ENCODE data around the gene MDK.
A peak's percentile ranks its signal among the peaks of the same experiment; 100 is the strongest.

The MDK gene

DNA sequence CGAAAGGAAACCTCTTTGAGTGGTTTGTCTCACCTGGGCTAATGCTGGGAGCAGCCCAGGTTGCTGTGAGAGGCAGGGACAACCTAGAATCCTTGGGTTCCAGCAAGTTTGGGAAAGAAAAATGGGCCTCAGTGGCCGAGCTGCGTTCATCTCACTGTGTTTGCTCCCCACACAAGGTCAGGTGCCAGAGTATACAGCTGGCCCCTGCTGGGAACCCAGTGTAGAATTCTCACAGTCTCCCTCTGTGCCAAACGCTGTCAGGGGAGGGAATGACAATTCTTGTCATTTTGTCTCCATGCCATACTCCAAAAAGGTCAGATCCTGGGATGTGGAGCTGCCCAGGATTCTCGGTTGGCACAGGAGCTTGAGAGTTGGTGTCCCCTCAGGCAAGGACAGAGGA is 29.9 kb upstream of the MDK start:
- no peak overlapping the region for H3K27ac ChIP-seq
- H3K9me3 ChIP-seq (ENCODE audit: low read depth, low read length), result no peaks in the 10 kb centered on the region
- no peak for DNase-seq (ENCODE audit: low read depth, low spot score)
- TF ChIP-seq POLR2AphosphoS5 (IDR thresholded peaks at IDR 0.05; ENCODE audit: borderline replicate concordance, low read depth, low read length) (no peak), FOXP2 (optimal IDR thresholded peaks at IDR 0.05; ENCODE audit: control extremely low read depth, extremely low read length, insufficient read depth) (no peak), EZH2 (IDR thresholded peaks at IDR 0.05) (no peak)
- no peak overlapping the region for H3K9ac ChIP-seq (ENCODE audit: insufficient read length)
- no peaks in the 10 kb centered on the region for H3K36me3 ChIP-seq (ENCODE audit: insufficient read depth, low read length)
- H3K4me3 ChIP-seq, result no peak overlapping the region

DNA sequence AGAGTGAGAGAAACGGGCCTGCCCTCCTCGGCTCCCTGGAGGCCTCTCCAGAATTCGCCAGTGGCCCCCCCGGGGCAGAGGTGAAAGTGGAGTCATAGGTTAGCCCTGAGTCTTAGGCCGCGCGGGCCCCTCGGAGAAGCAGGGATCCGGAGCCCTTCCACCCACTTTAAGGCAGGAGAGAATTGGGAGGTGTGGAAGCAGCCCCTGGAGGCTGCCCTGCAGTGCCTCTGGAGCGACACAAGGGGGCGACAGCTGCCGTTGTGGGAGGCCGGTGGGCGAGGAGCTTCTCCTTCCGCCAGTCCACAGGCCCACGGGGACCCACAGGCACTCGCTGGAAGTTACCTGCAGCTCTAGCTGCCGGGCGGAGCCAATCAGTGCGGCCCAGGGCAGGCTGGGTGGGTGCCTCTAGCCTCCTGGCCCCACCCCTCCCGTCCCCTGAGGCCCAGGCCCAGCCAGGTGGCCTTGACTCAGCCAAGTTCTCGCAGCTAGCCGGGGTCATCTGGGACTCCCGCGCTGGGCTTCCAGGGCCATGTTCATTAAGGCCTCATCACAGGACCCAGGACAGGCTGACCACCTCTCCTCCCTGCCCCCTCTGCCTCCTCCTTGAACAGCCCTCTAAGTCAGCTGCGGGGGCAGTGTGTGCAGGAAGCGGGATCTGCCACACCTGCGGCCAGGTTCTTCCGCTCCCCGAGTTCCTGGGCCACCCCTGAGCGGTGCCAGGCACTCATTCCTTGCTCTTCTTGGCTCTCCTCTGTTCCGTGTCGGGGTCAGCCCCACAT is 29.2 kb upstream of the MDK start:
- Histone ChIP-seq H3K27ac (peak overlapping the region; percentile 13; the same call in 1 of the 2 replicates), H3K9me3 (ENCODE audit: low read depth, low read length) (no peaks in the 10 kb centered on the region), H3K36me3 (ENCODE audit: insufficient read depth, low read length) (no peaks in the 10 kb centered on the region), H3K4me3 (no peak overlapping the region), H3K9ac (ENCODE audit: insufficient read length) (no peak overlapping the region)
- no peak for TF ChIP-seq POLR2AphosphoS5 (IDR thresholded peaks at IDR 0.05; ENCODE audit: borderline replicate concordance, low read depth, low read length)
- TF ChIP-seq FOXP2 (optimal IDR thresholded peaks at IDR 0.05; ENCODE audit: control extremely low read depth, extremely low read length, insufficient read depth), result no peak
- no peak for TF ChIP-seq EZH2 (IDR thresholded peaks at IDR 0.05)
- no peak for DNase-seq (ENCODE audit: low read depth, low spot score)

DNA sequence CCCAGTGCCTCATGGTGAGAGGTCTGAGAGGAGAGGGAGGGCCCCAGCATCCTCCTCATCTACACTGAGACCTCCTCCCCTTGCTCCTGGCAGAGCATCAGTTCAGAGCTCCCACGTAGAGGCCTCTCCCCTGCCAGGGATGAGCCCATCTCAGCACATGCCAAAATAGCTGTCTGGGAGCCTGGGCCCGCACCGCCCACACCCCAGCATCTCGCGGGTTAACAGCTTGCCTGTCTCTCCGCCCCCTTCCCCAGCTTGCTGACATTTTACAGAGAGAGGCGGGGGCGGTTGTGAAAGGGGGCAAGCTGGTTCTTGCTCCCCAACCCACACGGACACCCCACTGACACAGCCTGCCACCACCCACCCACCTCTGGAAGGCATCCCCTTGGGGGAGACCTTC is 27.8 kb upstream of the MDK start:
- Histone ChIP-seq H3K36me3 (ENCODE audit: insufficient read depth, low read length) (no peaks in the 10 kb centered on the region), H3K4me3 (no peak overlapping the region), H3K27ac (no peak overlapping the region), H3K9ac (ENCODE audit: insufficient read length) (no peak overlapping the region), H3K9me3 (ENCODE audit: low read depth, low read length) (no peaks in the 10 kb centered on the region)
- DNase-seq (ENCODE audit: low read depth, low spot score), result no peak
- TF ChIP-seq EZH2 (IDR thresholded peaks at IDR 0.05), result no peak
- no peak for TF ChIP-seq FOXP2 (optimal IDR thresholded peaks at IDR 0.05; ENCODE audit: control extremely low read depth, extremely low read length, insufficient read depth)
- no peak for TF ChIP-seq POLR2AphosphoS5 (IDR thresholded peaks at IDR 0.05; ENCODE audit: borderline replicate concordance, low read depth, low read length)

DNA sequence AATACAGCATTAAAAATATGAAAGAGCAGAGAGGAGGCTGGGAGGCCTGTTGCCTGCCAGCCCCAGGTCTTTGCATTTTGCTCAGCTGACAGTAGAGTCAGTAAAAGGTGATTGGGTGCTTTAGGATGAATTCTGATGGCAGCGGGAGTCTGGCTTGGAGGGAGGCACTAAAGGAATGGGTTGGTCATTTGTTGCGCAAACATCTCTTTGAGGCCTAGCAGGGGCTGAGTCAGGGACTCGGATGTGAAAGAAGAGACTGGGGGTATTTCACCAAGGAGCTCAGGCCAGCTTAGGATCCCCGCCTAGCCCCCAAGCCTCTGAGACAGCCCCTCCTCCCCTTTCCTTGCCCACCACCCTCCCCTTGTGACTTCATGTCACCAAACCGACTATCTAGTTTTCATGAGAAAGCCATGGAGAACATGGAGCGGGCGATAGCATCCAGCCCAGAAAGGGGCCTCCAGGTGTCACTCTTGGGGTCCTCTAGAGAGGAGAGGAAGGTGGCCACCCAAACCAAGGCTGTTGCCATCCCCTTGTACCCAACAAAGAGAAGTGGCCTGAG is 24.5 kb upstream of the MDK start:
- TF ChIP-seq EZH2 (IDR thresholded peaks at IDR 0.05) (no peak), POLR2AphosphoS5 (IDR thresholded peaks at IDR 0.05; ENCODE audit: borderline replicate concordance, low read depth, low read length) (no peak), FOXP2 (optimal IDR thresholded peaks at IDR 0.05; ENCODE audit: control extremely low read depth, extremely low read length, insufficient read depth) (no peak)
- DNase-seq (ENCODE audit: low read depth, low spot score), result no peak
- Histone ChIP-seq H3K4me3 (no peak overlapping the region), H3K27ac (peak overlapping the region; percentile 31; the same call in 1 of the 2 replicates), H3K9ac (ENCODE audit: insufficient read length) (no peak overlapping the region), H3K36me3 (ENCODE audit: insufficient read depth, low read length) (no peaks in the 10 kb centered on the region), H3K9me3 (ENCODE audit: low read depth, low read length) (no peaks in the 10 kb centered on the region)

DNA sequence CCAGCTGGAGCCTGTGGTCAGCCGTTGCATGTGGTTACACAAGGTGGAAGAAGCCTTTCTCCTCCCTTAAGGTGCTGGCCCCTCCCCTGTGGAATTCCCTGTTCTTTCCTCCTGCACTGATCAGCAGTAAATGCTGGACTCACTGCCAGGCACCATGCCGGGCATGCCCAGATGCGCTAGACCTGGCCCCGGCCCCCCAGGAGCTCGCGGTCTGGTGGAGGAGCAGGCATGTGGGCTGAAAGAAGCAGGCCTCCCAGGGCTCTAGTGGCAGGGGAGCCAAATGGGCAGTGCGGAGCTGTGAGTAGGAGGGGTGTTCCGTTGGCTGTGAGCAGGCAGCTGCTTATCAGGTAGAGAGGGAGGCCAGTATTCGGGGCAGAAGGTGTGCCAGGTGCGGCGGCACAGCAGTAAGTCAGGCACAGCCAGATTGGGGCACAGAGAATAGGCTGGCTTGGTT is 24.0 kb upstream of the MDK start:
- no peaks in the 10 kb centered on the region; the same call in 1 of the 2 replicates for H3K36me3 ChIP-seq (ENCODE audit: insufficient read depth, low read length)
- H3K4me3 ChIP-seq, result no peak overlapping the region
- no peak for DNase-seq (ENCODE audit: low read depth, low spot score)
- no peak overlapping the region for H3K9ac ChIP-seq (ENCODE audit: insufficient read length)
- no peaks in the 10 kb centered on the region for H3K9me3 ChIP-seq (ENCODE audit: low read depth, low read length)
- no peak for TF ChIP-seq POLR2AphosphoS5 (IDR thresholded peaks at IDR 0.05; ENCODE audit: borderline replicate concordance, low read depth, low read length)
- no peak for TF ChIP-seq EZH2 (IDR thresholded peaks at IDR 0.05)
- TF ChIP-seq FOXP2 (optimal IDR thresholded peaks at IDR 0.05; ENCODE audit: control extremely low read depth, extremely low read length, insufficient read depth), result no peak
- H3K27ac ChIP-seq, result no peak overlapping the region

DNA sequence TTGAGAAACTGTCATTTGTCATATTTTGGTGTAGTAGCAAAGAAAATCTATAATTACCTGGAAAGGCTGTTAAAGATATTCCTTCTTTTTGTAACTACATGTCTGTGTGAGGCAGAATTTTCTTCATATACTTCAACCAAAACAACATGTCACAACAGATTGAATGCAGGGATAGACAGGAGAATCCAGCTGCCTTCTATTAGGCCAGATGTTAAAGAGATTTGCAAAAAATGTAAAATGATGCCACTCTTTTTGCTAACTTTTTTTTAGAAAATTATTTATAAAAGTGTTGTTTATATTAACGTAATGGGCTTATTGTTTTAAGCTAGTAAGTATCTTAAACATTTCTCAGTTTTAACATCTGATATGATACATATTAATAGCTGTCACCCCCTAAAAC is 21.5 kb upstream of the MDK start:
- no peak for DNase-seq (ENCODE audit: low read depth, low spot score)
- no peak for TF ChIP-seq EZH2 (IDR thresholded peaks at IDR 0.05)
- TF ChIP-seq FOXP2 (optimal IDR thresholded peaks at IDR 0.05; ENCODE audit: control extremely low read depth, extremely low read length, insufficient read depth), result no peak
- no peak for TF ChIP-seq POLR2AphosphoS5 (IDR thresholded peaks at IDR 0.05; ENCODE audit: borderline replicate concordance, low read depth, low read length)
- Histone ChIP-seq H3K9me3 (ENCODE audit: low read depth, low read length) (no peaks in the 10 kb centered on the region), H3K36me3 (ENCODE audit: insufficient read depth, low read length) (no peaks in the 10 kb centered on the region; the same call in 1 of the 2 replicates), H3K4me3 (no peak overlapping the region), H3K27ac (peak overlapping the region; percentile 77; the same call in 1 of the 2 replicates), H3K9ac (ENCODE audit: insufficient read length) (no peak overlapping the region)

DNA sequence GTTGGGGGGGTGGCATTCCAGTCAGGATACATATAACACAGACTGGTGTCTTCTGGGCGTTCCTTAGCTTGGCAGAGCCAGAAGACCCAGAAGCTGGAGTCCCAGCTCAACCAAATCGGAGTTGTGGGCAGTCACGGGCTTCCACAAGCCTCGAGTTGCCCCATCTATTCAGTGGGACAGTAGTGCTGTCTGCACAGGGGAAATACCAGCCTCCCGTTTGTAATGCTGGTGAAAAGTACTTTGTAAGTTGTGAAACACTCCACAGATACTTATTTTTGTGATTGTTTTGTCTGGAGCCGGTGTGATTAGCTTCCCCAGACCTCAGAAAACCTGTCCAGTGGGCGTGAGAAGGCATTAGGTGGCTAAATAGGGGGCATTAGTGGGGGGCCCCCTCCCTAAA is 20.6 kb upstream of the MDK start:
- Histone ChIP-seq H3K27ac (peak overlapping the region; percentile 65), H3K4me3 (peak overlapping the region; percentile 44), H3K9ac (ENCODE audit: insufficient read length) (peak overlapping the region; percentile 60), H3K9me3 (ENCODE audit: low read depth, low read length) (no peaks in the 10 kb centered on the region), H3K36me3 (ENCODE audit: insufficient read depth, low read length) (no peaks in the 10 kb centered on the region; the same call in 1 of the 2 replicates)
- no peak for TF ChIP-seq FOXP2 (optimal IDR thresholded peaks at IDR 0.05; ENCODE audit: control extremely low read depth, extremely low read length, insufficient read depth)
- no peak for TF ChIP-seq EZH2 (IDR thresholded peaks at IDR 0.05)
- no peak for TF ChIP-seq POLR2AphosphoS5 (IDR thresholded peaks at IDR 0.05; ENCODE audit: borderline replicate concordance, low read depth, low read length)
- DNase-seq (ENCODE audit: low read depth, low spot score), result no peak

DNA sequence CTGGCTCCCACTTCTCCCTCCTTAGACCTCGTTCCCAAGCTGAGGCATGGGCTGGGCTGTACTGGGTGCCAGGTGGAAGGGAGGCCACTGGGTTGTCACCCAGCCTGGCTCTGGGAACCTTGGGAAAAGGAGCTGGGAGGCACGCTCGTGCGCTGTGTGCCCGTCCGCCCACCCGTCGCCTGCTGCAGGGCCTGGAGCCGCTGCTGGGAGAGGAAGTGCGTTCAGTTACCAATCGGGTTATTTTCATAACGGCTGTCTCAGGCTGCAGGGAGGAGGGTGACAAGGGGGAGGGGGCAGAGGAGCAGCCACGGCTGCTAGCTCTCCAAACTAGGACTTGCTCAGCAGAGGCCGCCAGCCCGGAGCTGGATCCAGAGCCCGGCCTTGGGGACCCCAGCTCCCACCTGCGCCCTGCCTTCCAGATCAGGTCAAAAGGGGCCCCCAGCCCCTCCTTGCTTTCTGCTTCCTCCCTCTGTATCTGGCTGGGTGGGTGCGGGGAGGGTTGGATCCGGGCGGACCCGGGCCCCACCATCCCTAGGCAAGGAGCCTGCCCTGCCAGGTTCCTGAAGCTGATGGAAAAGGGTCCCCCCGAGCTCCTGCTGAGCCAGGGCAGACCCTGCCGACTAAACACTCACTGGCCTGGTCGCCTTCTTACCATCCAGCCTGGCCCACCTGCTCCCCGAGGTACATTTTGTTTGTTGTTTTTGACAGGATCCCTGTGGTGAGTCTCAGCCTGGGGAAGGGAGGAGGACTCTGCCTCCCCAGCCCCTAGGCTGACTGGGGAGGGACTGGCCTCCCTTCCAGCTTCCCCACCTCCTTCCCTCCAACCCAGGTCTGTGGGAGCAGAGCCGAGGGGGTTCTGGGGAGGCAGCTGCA is 19.9 kb upstream of the MDK start:
- TF ChIP-seq EZH2 (IDR thresholded peaks at IDR 0.05) (no peak), POLR2AphosphoS5 (IDR thresholded peaks at IDR 0.05; ENCODE audit: borderline replicate concordance, low read depth, low read length) (no peak)
- Histone ChIP-seq H3K4me3 (peak overlapping the region; percentile 44), H3K9me3 (ENCODE audit: low read depth, low read length) (no peaks in the 10 kb centered on the region), H3K27ac (peak overlapping the region; percentile 65), H3K9ac (ENCODE audit: insufficient read length) (peak overlapping the region; percentile 60), H3K36me3 (ENCODE audit: insufficient read depth, low read length) (no peaks in the 10 kb centered on the region; the same call in 1 of the 2 replicates)
- no peak for DNase-seq (ENCODE audit: low read depth, low spot score)
